A549 (cell line): Measurements from ENCODE around the gene F8A3.
"Not testable (repeated sequence)": the region's sequence is repeated elsewhere in the genome, so short reads cannot be mapped to it uniquely, and the experiment has no call there.

Experiments used
- CTCF ChIP-seq: fragments of >200 bp; sonication (Bioruptor Twin); formaldehyde crosslinking; IDR thresholded peaks from 3 replicates; pipeline ENCODE4 v1.5.1; 2016
- PBX3 ChIP-seq: IDR thresholded peaks from 2 replicates; pipeline ENCODE4 v1.6.1; 2012
- POLR2A ChIP-seq: IDR thresholded peaks from 2 replicates; pipeline ENCODE4 v1.6.1; 2012; ENCODE audit warnings: mild to moderate bottlenecking, low read length
- RAD21 ChIP-seq, 2 experiments: fragments of >200 bp in 1 of 2; sonication (Bioruptor Twin) in 1 of 2; formaldehyde crosslinking in 1 of 2; IDR thresholded peaks in 1 of 2; conservative IDR thresholded peaks in 1 of 2; 2 replicates in 1 of 2; 3 replicates in 1 of 2; pipeline ENCODE4 v1.6.1; 2012 to 2018; ENCODE audit warnings: inconsistent platforms in 1 of 2

GRCh38 chrX:155495134-155495533 lies 36.7 kb upstream of the F8A3 start:
- TF ChIP-seq RAD21 (conservative IDR thresholded peaks at IDR 0.05 in 1 of 2, IDR thresholded peaks at IDR 0.05 in 1 of 2); CTCF; PBX3; POLR2A: not testable (repeated sequence)
